ENCODE data around the gene IGSF11. TPM values are rescaled to one million over a fixed set of nuclear protein-coding genes. Genes with fewer than 3 reads are reported as not detected.

The IGSF11 gene
- polyA plus RNA-seq, 3 donors: not detected

GRCh38 chr3:118974356-118975097 is 60.1 kb downstream of the IGSF11 start:
- 93% methylated on average over 6 of the region's 6 CpGs for whole genome bisulfite sequencing (ENCODE audit: insufficient coverage)
- no peak overlapping the region for H3K9ac ChIP-seq (ENCODE audit: insufficient read depth, low read length, poor library complexity, severe bottlenecking)
- no peak for DNase-seq
- H3K9me3 ChIP-seq (replicated peaks in 1 of 2; ENCODE audit: control insufficient read depth in 1 of 2, insufficient read depth in 1 of 2, low read length in 2 of 2): peaks cover 0 to 6% of the 10 kb centered on the region in 2 donors
- intact Hi-C loops (cut with micrococcal nuclease): no loop called here
- H3K36me3 ChIP-seq (replicated peaks in 1 of 2; ENCODE audit: control insufficient read depth in 1 of 2, insufficient read depth in 2 of 2, low read length in 2 of 2): no peaks in the 10 kb centered on the region
- no peaks in the 10 kb centered on the region for H3K4me1 ChIP-seq (ENCODE audit: control insufficient read depth in 1 of 2, insufficient read depth in 2 of 2, low read length in 2 of 2)
- H3K27me3 ChIP-seq (ENCODE audit: control insufficient read depth in 2 of 2, insufficient read depth in 2 of 2, low read length in 2 of 2): no peaks in the 10 kb centered on the region
- Mint-ChIP-seq H3K36me3 (no peaks in the 10 kb centered on the region), H3K4me1 (no peaks in the 10 kb centered on the region), H3K4me3 (no peak overlapping the region), H3K27ac (no peak overlapping the region), H3K27me3 (ENCODE audit: low read depth in 3 of 3) (no peaks in the 10 kb centered on the region), H3K9me3 (peaks cover 0 to 10% (median 5%) of the 10 kb centered on the region in 7 donors)
- no peak for TF ChIP-seq CTCF (IDR thresholded peaks at IDR 0.05)
- no peaks in the 10 kb centered on the region for H3K79me2 ChIP-seq (ENCODE audit: insufficient read depth, low read length)
- no peak overlapping the region for H2AFZ ChIP-seq (ENCODE audit: insufficient read depth, low read depth, low read length, poor library complexity, severe bottlenecking)
- H3K4me2 ChIP-seq (replicated peaks; ENCODE audit: extremely low read depth, low read length, poor library complexity, severe bottlenecking): no peak overlapping the region
- H3K27ac ChIP-seq (ENCODE audit: low read depth in 1 of 2, low read length in 2 of 2): no peak overlapping the region
- H3K4me3 ChIP-seq (replicated peaks in 1 of 3; ENCODE audit: low read depth in 2 of 3, low read length in 3 of 3): no peak overlapping the region
- no peaks in the 10 kb centered on the region for H4K20me1 ChIP-seq (ENCODE audit: insufficient read depth, low read length)

GRCh38 chr3:118973050-118973449 is 61.6 kb downstream of the IGSF11 start:
- H4K20me1 ChIP-seq (ENCODE audit: insufficient read depth, low read length): no peaks in the 10 kb centered on the region
- H3K9ac ChIP-seq (ENCODE audit: insufficient read depth, low read length, poor library complexity, severe bottlenecking): no peak overlapping the region
- no peak overlapping the region for H3K4me3 Mint-ChIP-seq

More at GRCh38 chr3:118973050-118973449, 61.6 kb downstream of the IGSF11 start:
- DNase-seq: no peak
- H3K36me3 Mint-ChIP-seq: no peaks in the 10 kb centered on the region
- no peak overlapping the region for H3K27ac ChIP-seq (ENCODE audit: low read depth in 1 of 2, low read length in 2 of 2)
- peaks cover 0 to 6% (median 2%) of the 10 kb centered on the region in 7 donors for H3K9me3 Mint-ChIP-seq
- intact Hi-C loops (cut with micrococcal nuclease): no loop called here
- no peak for TF ChIP-seq CTCF (IDR thresholded peaks at IDR 0.05)
- no peak overlapping the region for H3K4me2 ChIP-seq (replicated peaks; ENCODE audit: extremely low read depth, low read length, poor library complexity, severe bottlenecking)
- no peaks in the 10 kb centered on the region for H3K4me1 Mint-ChIP-seq
- no peaks in the 10 kb centered on the region for H3K4me1 ChIP-seq (ENCODE audit: control insufficient read depth in 1 of 2, insufficient read depth in 2 of 2, low read length in 2 of 2)
- H3K36me3 ChIP-seq (replicated peaks in 1 of 2; ENCODE audit: control insufficient read depth in 1 of 2, insufficient read depth in 2 of 2, low read length in 2 of 2): no peaks in the 10 kb centered on the region
- 76% methylated on average over 2 of the region's 3 CpGs for WGBS (ENCODE audit: insufficient coverage)
- no peaks in the 10 kb centered on the region for H3K27me3 Mint-ChIP-seq (ENCODE audit: low read depth in 3 of 3)
- H3K4me3 ChIP-seq (replicated peaks in 1 of 3; ENCODE audit: low read depth in 2 of 3, low read length in 3 of 3): no peak overlapping the region
- H3K27me3 ChIP-seq (ENCODE audit: control insufficient read depth in 2 of 2, insufficient read depth in 2 of 2, low read length in 2 of 2): no peaks in the 10 kb centered on the region
- H3K79me2 ChIP-seq (ENCODE audit: insufficient read depth, low read length): no peaks in the 10 kb centered on the region
- H3K27ac Mint-ChIP-seq: no peak overlapping the region
- H3K9me3 ChIP-seq (replicated peaks in 1 of 2; ENCODE audit: control insufficient read depth in 1 of 2, insufficient read depth in 1 of 2, low read length in 2 of 2): peaks cover 0 to 6% of the 10 kb centered on the region in 2 donors
- H2AFZ ChIP-seq (ENCODE audit: insufficient read depth, low read depth, low read length, poor library complexity, severe bottlenecking): no peak overlapping the region
